HT-29 (cell line): ENCODE data around the gene ZNF85. TPM values are rescaled to one million over a fixed set of nuclear protein-coding genes. Genes with fewer than 3 reads are reported as not detected.
"Not testable (repeated sequence)": the region's sequence is repeated elsewhere in the genome, so short reads cannot be mapped to it uniquely, and the experiment has no call there.

Experiments used
- DNase-seq: peaks from one replicate; pipeline ENCODE4 v3.0.0-alpha.2; 2015; ENCODE audit warnings: low spot score
- total RNA-seq: library from RNA; depleted of rRNA; stranded (reverse); fragments of >200 nt; shearing (Covaris generic); gene quantifications from 2 replicates; pipeline ENCODE4 v1.2.3, GENCODE V29; 2014; rRNA removed

ZNF85 gene
- 0.08 TPM in 1 of 2 replicates, not detected in the other for total RNA-seq

DNA sequence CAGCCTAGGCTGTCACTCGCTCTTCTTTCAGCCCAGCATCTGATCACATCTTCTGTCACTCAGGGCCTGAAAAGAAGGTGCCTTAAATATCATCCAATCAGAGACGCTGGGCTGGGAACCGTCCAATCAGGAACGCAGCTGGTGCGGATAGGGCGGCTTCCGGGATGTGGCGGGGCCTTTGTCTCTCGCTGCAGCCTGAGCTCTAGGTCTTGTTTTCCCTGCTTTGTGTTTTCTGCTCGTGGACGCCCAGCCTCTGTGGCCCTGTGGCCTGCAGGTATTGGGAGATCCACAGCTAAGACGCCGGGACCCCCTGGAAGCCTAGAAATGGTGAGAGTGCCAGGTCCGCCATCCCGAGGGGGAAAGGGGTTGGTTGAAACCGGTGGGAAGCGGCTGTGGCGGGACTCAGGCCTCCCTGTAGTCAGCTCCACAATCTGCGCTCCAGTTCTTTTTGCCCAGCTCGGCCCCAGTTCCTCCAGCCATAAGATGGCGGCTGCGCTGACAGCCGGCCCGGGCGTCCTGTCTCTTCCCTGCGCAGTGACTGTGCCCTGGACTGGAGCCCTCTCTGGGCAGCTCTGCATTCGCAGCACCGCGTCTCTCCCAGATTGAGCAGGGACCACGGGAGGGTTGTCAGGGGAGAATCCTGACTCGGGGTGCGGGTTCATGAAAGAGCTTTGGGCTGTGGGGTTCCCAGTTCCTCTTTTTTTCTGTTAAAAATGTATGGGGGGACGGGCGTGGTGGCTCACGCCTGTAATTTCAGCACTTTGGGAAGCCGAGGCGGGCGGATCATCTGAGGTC, at the start of gene ZNF85:
TSS of gene ZNF85 (plus strand) at position 175 of the 795 bp plus-strand sequence. CDS start at position 325, 150 bp downstream.
- no peak for DNase-seq

DNA sequence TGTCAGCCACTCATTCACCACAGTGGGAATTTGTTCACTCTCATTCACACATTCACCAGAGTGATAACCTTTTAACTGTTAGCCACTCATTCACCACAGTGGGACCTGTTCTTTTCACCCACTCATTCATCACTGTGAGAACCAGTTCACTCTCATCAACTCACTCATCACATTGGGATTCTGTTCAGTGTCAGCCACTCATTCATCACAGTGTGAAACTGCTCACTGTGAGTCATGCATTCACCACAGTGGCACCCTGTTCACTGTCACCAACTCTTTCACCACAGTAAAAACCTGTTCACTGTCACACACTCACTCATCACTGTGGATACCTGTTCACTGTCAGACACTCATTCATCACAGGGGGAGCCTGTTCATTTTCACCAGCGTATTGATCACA, 43.5 kb upstream of the ZNF85 start:
- DNase-seq, result no peak

DNA sequence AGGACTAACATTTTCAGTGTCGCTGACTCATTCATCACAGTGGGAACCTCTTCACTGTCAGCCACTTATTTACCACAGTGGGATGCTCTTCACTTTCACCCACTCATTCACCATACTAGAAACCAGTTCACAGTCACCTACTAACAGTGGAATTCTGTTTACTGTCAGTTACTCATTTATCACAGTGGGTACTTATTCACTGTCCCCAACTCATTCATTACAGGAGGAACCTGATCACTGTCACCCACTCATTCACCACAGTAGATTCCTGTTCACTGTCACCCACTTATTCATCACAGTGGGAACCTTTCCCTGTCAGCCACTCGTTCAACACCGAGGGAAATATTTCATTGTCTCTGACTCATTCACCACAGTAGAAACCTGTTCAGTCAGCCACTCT, 10.1 kb upstream of the ZNF85 start:
- no peak for DNase-seq

DNA sequence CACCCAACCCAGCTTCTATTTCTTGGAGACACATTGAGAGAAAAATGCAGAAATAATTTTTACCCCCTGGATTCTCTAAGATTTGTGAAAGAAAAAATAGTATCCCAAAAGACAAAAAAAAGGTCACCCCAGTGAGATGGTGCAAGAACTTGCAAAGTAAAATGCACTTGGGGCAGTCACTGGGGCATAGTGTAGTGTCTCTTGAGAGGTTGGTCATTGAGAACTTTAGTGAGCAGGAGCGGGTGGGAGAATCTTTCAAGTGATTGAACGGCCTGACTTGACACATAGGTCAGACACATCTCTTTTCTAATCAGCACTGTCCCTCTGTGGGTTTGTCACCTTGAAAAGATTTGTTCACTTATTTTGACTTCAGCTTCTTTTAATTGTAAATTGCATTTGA, 2.4 kb downstream of the ZNF85 start:
- no peak for DNase-seq

DNA sequence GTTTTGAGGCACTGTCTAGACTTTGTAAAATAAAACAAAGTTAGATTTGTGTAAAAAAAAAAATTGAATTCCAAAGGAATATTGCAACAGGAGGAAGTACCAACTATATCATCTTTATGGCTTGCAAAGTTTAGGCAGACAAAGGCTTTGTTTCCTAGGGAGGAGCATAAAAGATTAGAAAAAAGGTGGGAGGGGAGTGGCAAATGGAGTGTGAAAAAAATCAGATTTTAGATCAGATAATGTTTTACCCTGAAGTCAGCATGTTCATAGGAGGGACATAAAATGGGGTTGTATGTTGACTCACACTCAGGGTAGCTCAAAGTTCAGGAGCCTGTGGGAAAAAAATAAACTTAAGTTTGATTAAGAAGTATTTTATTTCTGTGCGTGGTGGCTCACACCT, 3.7 kb downstream of the ZNF85 start:
- no peak for DNase-seq

DNA sequence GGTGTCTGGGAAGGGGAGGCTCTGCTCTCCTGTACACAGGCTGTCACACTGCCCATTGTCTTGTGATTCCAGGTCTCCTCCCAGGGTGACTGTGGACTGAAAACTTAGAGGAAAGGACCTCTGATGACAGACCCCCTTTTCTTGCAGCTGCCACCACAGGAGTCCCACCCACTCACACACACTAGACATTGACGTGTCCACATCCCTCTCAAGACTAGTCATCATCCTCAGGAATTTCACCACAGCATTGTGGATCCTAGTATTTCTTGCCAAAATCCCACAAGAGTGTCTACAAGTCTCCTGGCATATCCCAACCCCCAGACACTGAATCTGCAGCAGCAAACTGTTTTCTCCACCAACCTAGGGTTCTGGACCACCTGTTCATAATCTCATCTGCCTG, 5.3 kb downstream of the ZNF85 start:
- no peak for DNase-seq

DNA sequence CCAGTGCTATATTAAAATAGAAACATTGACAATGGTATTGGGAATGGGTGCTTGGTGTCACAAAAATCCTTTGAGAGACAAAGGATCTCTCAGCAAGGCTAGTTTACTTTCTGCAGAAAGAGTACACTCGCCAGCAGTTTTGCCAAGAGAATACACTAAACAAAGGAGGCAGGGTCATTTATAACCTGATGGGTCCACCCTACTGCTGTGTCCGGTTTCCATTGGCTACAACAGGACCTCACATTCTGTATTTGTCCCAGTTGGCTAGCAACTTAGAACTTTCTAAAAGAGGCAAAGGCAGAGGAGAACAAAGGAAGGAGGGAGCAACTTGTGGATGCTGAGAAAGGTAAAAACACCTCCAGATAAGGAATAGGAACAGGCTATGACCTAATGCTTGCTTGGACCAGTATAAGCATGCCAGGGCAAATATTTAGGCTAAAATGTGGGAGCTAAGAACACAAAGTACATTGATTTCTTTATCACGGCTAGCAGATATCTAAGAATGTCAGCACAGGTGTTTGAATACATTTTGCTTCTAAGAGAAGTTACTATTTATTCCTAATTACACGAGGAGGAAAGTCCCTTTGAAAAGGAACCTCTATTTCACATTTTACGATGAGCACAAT, 13.4 kb downstream of the ZNF85 start:
- not testable (repeated sequence) for DNase-seq

DNA sequence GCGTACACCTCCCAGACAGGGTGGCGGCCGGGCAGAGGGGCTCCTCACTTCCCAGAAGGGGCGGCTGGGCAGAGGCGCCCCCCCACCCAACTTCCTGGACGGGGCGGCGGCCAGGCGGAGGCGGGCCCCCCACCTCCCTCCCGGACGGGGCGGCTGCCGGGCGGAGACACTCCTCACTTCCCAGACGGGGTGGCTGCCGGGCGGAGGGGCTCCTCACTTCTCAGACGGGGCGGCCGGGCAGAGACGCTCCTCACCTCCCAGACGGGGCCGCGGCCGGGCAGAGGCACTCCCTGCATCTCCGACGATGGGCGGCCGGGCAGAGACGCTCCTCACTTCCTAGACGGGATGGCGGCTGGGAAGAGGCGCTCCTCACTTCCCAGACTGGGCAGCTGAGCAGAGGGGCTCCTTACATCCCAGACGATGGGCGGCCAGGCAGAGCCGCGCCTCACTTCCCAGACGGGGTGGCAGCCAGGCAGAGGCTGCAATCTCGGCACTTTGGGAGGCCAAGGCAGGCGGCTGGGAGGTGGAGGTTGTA, 29.6 kb downstream of the ZNF85 start:
- DNase-seq, result not testable (repeated sequence)

DNA sequence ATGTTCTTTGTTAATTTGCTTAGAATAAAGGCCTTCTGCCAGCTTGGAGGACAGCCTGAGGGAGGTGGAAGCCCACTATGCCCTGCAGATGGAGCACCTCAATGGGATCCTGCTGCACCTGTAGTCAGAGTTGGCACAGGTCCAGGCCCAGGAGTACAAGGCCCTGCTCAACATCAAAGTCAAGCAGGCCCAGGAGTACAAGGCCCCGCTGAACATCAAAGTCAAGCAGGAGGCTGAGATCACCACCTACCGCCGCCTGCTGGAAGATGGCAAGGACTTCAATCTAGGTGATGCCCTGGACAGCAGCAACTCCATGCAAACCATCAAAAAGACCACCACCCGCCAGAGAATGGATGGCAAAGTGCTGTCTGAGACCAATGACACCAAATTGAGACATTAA, 41.7 kb downstream of the ZNF85 start:
- peak; percentile 4 for DNase-seq

DNA sequence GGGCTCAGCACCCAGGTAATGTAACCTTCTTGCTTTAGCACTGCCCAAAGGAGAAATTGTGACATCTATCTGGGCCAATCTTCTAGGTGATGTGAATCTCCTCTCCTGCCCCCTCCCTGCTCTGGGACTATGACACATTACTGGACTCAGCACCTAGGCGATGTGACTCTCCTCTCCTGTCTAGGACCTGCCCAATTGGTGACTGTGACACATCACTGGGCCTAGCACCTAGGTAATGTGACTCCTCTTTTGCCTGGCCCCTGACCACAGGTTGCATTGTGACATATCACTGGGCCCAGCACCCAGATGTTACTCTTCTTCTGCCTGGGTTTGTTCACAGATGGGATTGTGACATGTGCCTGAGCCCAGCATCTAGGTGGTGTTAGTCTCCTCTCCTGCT, 45.0 kb downstream of the ZNF85 start:
- no peak for DNase-seq

DNA sequence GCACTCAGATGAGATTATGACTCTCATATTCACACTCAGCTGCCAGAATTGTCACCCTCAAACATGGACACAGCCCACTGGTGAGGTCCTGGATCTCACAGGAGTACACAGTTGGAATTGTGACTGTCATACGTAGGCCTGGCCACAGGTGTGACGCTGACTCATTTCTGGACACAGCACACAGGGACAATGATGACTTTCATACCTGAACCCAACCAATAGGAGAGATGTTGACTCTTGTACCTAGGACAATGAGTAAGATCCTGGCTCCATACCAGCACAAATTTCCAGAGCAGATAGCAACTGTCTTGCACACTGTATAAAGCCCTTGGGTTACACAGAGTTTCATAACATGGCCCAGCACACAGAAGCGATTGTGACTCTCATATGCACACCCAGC, 46.4 kb downstream of the ZNF85 start:
- DNase-seq, result no peak

DNA sequence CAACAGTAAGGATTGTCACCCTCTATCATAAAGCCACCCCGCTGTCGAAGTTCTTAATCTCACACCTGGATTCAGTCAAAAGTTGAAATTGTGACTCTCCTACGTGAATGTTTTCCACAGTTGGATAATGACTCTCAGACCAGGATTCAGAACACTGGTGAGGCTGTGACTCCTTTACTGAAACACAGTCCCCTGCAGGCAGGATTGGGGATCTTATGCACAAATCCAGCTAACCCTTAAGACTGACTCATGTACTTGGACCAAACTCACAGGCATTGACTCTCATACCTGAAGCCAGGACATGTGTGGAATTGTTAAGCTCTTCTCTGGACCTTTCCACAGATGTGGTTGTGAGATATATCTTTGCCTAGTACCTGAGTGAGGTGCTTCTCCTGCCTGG, 46.8 kb downstream of the ZNF85 start:
- no peak for DNase-seq

DNA sequence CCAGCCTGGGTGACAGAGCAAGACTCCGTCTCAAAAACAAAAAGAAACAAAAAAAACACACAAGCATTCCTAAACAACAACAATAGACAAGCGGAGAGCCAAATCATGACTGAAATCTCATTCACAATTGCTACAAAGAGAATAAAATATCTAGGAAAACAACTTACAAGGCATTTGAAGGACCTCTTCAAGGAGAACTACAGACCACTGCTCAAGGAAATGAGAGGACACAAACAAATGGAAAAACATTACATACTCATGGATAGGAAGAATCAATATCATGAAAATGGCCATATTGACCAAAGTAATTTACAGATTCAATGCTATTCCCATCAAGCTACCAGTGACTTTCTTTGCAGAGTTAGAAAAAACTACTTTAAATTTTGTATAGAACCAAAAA, 69.7 kb downstream of the ZNF85 start:
- not testable (repeated sequence) for DNase-seq

DNA sequence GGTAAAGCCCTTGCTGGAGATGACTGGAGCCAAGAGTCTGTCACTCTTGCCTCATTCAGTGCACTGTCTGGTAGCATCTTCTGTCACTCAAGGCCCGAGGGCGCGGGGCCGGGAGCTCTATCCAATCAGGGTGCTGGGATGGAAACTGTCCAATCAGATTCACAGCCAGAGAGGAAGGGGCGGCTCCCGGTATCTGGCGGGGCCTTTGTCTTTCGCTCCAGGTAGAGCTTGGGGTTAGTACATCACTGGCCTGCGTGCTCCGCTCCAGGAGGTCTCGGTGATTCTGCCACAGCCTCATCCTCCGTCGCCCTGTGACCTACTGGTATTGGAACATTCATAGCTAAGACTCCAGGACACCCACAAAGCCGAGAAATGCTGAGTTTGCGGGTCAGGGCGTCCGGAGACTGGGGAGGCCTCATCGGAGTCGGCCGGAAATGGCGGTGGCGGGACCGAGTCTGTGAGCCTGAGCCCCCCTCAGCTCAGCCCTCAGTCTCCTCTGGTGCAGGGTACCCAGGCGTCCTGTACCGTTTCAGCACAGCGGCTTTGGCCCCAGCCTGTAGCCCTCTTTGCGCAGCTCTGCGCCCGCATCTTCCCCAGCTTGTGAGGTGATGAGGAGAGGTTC, 76.8 kb downstream of the ZNF85 start:
- no peak for DNase-seq

Other genes with a start within 250 kb of the ZNF85 start
- gene ZNF66, start 146.9 kb upstream of the ZNF85 start, total RNA-seq, result 0.05 and 0.16 TPM in 2 replicates
- 1.2 and 2.3 TPM in 2 replicates for gene ZNF430, start 97.4 kb downstream of the ZNF85 start, total RNA-seq
- gene ZNF714, start 159.0 kb downstream of the ZNF85 start, total RNA-seq, result 6.0 and 8.9 TPM in 2 replicates
- 4.4 and 5.9 TPM in 2 replicates for gene ZNF431, start 218.8 kb downstream of the ZNF85 start, total RNA-seq